Measurements from ENCODE around the gene UBE2D2.
A peak's percentile ranks its signal among the peaks of the same experiment; 100 is the strongest.
"Not testable (repeated sequence)": the region's sequence is repeated elsewhere in the genome, so short reads cannot be mapped to it uniquely, and the experiment has no call there.

Gene UBE2D2

GRCh38 chr5:139560752-139561654 lies at the start of gene UBE2D2:
Gene UBE2D2 (plus strand): TSS chr5:139561339. CDS start chr5:139561792, 453 bp downstream.
- DNase-seq (ENCODE audit: low read depth): peak; percentile 96

DNA sequence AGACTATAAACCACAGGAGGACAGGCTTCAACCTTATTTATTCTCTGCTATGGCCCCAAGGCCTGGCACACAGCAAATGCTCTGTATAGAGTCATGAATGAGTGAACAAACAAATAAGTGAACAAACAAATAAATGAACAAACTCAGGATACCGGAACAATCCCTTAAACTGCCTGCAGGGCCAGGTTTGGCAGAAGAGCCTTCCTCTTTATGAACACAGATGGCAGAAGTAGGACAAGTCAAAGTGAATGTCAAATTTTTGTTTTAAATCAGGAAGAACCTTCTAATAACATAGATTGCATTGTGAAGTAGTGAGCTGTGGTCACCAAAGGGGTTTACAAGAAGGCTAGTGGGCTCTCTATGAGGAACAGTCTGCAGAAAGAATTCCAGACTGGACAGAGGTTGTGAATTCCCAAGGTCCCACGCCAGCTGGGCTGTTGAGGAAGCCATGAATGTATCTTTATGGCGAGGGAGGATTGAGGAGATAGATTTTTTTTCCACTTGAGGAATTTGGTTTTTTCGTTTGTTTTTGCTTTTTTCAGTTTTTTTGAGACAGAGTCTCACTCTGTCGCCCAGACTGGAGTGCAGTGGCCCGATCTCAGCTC lies 48.3 kb upstream of the UBE2D2 start:
- DNase-seq (ENCODE audit: low read depth): no peak

GRCh38 chr5:139513434-139513833 lies 47.7 kb upstream of the UBE2D2 start:
- DNase-seq (ENCODE audit: low read depth): peak; percentile 57

DNA sequence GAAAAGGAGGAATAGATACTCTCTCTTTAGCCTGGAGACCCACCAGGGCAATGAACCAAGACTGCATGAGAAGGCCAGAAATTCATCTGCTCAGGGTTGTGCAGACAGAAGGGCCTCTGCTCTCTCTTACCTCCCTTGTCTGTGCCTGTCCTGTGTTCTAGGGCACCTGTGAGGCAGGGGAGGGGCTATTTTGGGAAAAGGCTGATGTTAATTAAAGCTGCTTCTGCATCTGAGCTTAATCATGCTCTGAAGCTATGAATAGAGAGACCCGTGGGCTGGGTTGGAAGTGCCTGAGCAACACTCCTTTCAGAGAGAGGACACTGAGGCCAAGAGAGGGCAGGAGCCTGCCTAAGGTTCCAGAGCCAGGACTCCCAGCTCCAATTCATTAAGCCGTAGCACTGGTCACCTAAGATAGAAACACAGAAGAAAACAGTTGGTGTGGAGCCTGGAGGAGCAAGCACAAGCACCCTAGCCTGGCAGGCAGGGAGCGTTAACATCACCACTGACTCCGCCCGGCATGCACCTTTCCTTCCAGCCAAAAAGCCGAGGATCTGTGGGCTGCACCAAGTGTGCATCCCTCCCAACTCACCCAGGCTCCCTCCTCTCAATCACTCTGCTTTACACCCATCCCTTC lies 47.2 kb upstream of the UBE2D2 start:
- no peak for DNase-seq (ENCODE audit: low read depth)

DNA sequence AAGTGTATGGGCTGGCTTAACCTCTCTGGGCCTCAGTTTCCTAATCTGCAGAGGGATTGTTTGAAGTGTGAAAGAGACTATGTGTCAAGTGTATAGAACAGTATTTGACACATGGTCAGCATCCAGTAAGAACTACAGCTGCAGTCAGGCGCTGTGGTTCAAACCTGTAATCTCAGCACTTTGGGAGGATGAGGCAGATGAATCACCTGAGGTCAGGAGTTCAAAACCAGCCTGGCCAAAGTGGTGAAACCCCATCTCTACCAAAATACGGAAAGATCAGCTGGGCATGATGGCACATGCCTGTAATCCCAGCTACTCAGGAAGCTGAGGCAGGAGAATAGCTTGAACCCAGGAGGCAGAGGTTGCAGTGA lies 46.7 kb upstream of the UBE2D2 start:
- no peak for DNase-seq (ENCODE audit: low read depth)

DNA sequence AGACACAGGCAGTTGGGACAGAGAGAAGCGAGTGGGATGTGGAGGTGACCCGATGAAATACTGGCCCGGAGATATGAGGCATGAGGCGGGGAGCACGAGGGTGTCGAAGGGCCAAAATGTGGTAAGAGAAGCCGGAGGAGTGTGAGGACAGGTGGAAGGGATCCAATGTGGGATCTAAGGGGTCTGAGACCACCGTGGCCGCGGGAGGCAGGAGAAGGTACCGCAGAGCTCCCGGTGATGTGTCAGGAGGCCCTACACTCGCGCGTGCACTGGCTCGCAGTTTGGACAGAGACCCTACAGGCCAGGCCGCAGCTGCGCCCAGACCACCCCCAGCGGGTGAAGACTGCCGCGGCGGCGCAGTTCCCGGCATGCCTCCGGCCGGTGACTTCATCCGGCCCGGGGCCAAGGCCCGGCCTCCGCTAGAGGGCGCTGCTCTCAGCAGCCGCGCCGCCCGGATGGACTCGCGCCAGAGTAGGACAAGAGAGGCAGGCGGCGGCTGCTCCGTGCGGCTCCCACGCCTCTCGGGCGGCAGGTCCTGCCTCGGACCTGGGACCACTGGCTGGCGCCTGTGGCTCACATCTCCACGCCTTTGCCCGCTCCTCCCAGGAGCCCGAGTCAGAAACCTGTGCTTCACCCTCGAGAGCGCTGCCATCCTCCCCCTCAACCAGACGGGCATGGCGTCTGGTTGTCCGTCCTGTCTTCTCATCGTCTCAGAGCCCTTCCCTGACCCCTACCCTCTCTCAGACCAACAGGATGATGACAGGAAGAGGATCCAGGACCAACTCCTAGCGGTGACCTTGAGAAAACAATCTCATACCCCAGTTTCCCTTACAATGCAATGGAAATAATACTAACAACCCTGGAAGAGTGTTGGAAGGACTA lies 43.2 kb upstream of the UBE2D2 start:
- peak; percentile 66 for DNase-seq (ENCODE audit: low read depth)

GRCh38 chr5:139523635-139524445 lies 37.3 kb upstream of the UBE2D2 start:
- DNase-seq (ENCODE audit: low read depth): no peak

DNA sequence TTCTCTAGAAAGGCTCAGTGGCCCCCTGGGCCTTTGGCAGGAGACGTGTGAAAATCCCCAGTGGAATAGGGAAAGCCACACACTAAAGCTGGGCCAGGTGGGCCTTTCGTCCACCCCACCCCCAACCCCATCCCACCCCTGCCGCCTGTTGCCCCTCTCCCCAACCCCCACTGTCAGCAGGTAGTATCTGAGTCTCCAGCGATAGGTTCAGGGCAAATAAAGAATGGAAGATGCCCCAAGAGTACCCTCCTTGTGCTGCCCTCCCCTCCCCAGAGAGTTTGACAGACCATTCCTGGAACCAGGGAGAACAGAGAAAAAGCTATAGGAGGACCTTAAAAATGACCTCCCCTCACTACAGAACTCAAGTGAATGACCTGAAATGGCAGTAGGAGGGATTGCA lies 36.7 kb upstream of the UBE2D2 start:
- DNase-seq (ENCODE audit: low read depth): no peak

GRCh38 chr5:139524940-139525585 lies 36.1 kb upstream of the UBE2D2 start:
- no peak for DNase-seq (ENCODE audit: low read depth)

GRCh38 chr5:139525586-139526308 lies 35.4 kb upstream of the UBE2D2 start:
- not testable (repeated sequence) for DNase-seq (ENCODE audit: low read depth)

DNA sequence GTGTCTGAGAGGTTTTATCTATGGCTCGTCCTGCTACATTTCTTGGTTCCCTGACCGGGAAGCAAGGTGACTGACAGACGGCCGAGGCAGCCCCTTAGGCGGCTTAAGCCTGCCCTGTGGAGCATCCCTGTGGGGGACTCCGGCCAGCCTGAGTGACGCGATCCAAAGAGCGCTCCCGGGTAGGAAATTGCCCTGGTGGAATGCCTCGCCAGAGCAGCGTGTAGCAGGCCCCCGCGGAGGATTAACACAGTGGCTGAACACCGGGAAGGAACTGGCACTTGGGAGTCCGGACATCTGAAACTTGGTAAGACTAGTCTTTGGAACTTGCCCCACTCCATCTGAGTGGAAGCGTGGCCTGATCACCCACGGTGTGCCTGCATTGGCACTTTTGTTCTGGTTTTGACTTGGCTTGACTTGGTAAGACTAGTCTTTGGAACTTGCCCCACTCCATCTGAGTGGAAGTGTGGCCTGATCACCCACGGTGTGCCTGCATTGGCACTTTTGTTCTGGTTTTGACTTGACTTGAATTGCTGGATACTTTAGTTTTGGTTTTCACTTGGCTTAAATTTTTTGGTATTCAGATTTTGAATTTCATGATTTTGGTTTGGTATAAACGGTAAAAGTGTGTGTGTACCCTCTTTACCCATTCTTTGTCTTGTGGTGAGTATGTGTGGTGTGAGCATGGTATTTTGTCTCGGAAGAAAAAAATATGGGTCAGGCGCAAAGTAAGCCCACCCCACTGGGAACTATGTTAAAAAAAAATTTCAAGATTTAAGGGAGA lies 34.6 kb upstream of the UBE2D2 start:
- not testable (repeated sequence) for DNase-seq (ENCODE audit: low read depth)

DNA sequence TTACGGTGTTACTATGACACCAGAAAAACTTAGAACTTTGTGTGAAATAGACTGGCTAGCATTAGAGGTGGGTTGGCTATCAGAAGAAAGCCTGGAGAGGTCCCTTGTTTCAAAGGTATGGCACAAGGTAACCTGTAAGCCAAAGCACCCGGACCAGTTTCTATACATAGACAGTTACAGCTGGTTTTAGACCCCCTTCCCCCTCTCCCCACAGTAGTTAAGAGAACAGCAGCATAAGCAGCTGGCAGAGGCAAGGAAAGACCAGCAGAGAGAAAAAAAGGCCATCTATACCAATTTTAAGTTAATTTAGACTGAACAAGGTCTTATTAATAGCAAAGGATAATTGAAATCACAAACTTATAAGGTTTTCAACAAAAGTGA lies 34.1 kb upstream of the UBE2D2 start:
- not testable (repeated sequence) for DNase-seq (ENCODE audit: low read depth)

- DNase-seq (ENCODE audit: low read depth): not testable (repeated sequence)
Measured at GRCh38 chr5:139527896-139528467, 33.2 kb upstream of the UBE2D2 start.

GRCh38 chr5:139528695-139529094 lies 32.4 kb upstream of the UBE2D2 start:
- not testable (repeated sequence) for DNase-seq (ENCODE audit: low read depth)

- not testable (repeated sequence) for DNase-seq (ENCODE audit: low read depth)
Measured at GRCh38 chr5:139530079-139530478, 31.1 kb upstream of the UBE2D2 start.

DNA sequence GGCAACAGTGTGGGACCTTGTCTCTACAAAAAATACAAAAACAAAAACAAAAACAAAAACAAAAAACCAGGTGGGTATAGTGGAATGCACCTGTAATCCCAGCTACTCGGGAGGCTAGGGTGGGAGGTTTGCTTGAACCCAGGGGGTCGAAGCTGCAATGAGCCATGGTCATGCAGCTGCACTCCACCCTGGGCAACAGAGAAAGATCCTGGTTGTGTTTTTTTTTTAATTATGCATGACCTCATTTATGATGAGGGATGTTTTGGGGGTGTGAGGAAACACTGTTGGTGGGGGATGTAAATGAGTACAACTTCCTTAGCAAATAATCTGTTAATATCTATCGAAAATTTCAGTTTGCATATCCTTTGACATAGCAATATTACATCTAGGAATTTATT lies 29.4 kb upstream of the UBE2D2 start:
- DNase-seq (ENCODE audit: low read depth): no peak

DNA sequence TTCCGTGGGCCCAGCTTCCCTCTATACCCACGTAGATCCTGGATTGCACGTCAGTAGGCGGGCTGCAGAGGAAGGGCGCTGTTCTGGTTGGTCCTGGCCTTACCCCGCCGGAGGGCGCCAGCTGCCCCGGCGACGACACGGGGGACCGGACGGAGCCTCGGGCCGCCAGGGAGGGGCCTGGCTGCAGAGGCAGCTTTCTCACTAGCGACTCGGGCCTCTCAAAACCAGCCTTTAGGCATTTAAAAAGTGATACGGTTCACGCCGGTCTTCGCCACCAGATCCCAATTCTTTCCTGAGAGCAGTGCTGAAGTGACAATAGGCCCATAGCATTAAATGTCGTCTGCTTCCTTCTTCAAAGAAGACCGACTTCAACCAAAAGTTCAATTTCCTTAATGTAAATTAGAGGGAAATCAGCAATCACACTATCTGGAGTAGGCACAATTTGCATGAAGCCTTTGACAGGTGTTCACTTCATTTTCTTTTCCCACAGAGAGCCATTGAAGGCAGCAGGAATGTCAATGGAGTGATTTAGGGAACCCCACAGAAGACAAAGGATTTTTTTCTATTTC lies 17.6 kb upstream of the UBE2D2 start:
- DNase-seq (ENCODE audit: low read depth): peak; percentile 8

GRCh38 chr5:139546593-139546992 lies 14.5 kb upstream of the UBE2D2 start:
- DNase-seq (ENCODE audit: low read depth): not testable (repeated sequence)
